ENCODE results near the gene TBL3.

Gene TBL3

GRCh38 chr16:1998360-1998835 lies 26.5 kb downstream of the TBL3 start (continued):
- no peak for TF ChIP-seq ESRRG (CRISPR knock-in tag; IDR thresholded peaks at IDR 0.05)
- TF ChIP-seq ZNF565 (CRISPR knock-in tag; conservative IDR thresholded peaks at IDR 0.05; ENCODE audit: low read depth): no peak

GRCh38 chr16:1998852-1999801 lies 27.3 kb downstream of the TBL3 start:
- ATAC-seq: no peak
- TF ChIP-seq ISL1 (CRISPR knock-in tag; IDR thresholded peaks at IDR 0.05) (no peak), TOX (CRISPR knock-in tag; IDR thresholded peaks at IDR 0.05; ENCODE audit: borderline replicate concordance) (no peak), ARNTL (CRISPR knock-in tag; IDR thresholded peaks at IDR 0.05; ENCODE audit: borderline replicate concordance, low read depth) (no peak), ZC3H10 (CRISPR knock-in tag; IDR thresholded peaks at IDR 0.05) (no peak), OSR1 (CRISPR knock-in tag; IDR thresholded peaks at IDR 0.05) (no peak), BACH2 (CRISPR knock-in tag; IDR thresholded peaks at IDR 0.05; ENCODE audit: borderline replicate concordance) (no peak), ZFP3 (CRISPR knock-in tag; IDR thresholded peaks at IDR 0.05) (no peak)

GRCh38 chr16:1999866-2000514 lies 28.1 kb downstream of the TBL3 start:
- ATAC-seq: no peak
- TF ChIP-seq ARNTL (CRISPR knock-in tag; IDR thresholded peaks at IDR 0.05; ENCODE audit: borderline replicate concordance, low read depth) (no peak), ZNF565 (CRISPR knock-in tag; conservative IDR thresholded peaks at IDR 0.05; ENCODE audit: low read depth) (no peak), ESRRG (CRISPR knock-in tag; IDR thresholded peaks at IDR 0.05) (no peak), ZFP3 (CRISPR knock-in tag; IDR thresholded peaks at IDR 0.05) (no peak), ZFP30 (CRISPR knock-in tag; IDR thresholded peaks at IDR 0.05) (no peak), CREB5 (CRISPR knock-in tag; IDR thresholded peaks at IDR 0.05; ENCODE audit: low read depth) (no peak), ZC3H10 (CRISPR knock-in tag; IDR thresholded peaks at IDR 0.05) (no peak), TOX (CRISPR knock-in tag; IDR thresholded peaks at IDR 0.05; ENCODE audit: borderline replicate concordance) (no peak), TCF4 (CRISPR knock-in tag; IDR thresholded peaks at IDR 0.05; ENCODE audit: borderline replicate concordance) (no peak), GLIS3 (CRISPR knock-in tag; IDR thresholded peaks at IDR 0.05) (no peak), ZNF70 (CRISPR knock-in tag; IDR thresholded peaks at IDR 0.05) (no peak), CSRNP3 (CRISPR knock-in tag; IDR thresholded peaks at IDR 0.05) (no peak), CSDC2 (CRISPR knock-in tag; IDR thresholded peaks at IDR 0.05) (no peak), ISL1 (CRISPR knock-in tag; IDR thresholded peaks at IDR 0.05) (no peak)

- TF ChIP-seq ZFP3 (CRISPR knock-in tag; IDR thresholded peaks at IDR 0.05) (no peak), TOX (CRISPR knock-in tag; IDR thresholded peaks at IDR 0.05; ENCODE audit: borderline replicate concordance) (no peak), CSDC2 (CRISPR knock-in tag; IDR thresholded peaks at IDR 0.05) (no peak), RARB (CRISPR knock-in tag; IDR thresholded peaks at IDR 0.05) (no peak), ARNTL (CRISPR knock-in tag; IDR thresholded peaks at IDR 0.05; ENCODE audit: borderline replicate concordance, low read depth) (no peak), ZC3H10 (CRISPR knock-in tag; IDR thresholded peaks at IDR 0.05) (no peak), ISL1 (CRISPR knock-in tag; IDR thresholded peaks at IDR 0.05) (no peak), POU6F1 (CRISPR knock-in tag; IDR thresholded peaks at IDR 0.05; ENCODE audit: borderline replicate concordance, low read depth) (no peak), ZFP30 (CRISPR knock-in tag; IDR thresholded peaks at IDR 0.05) (no peak), TSHZ2 (CRISPR knock-in tag; IDR thresholded peaks at IDR 0.05) (no peak), OSR1 (CRISPR knock-in tag; IDR thresholded peaks at IDR 0.05) (no peak), TCF4 (CRISPR knock-in tag; IDR thresholded peaks at IDR 0.05; ENCODE audit: borderline replicate concordance) (no peak), GLIS3 (CRISPR knock-in tag; IDR thresholded peaks at IDR 0.05) (no peak), CREB5 (CRISPR knock-in tag; IDR thresholded peaks at IDR 0.05; ENCODE audit: low read depth) (no peak), ZNF8 (CRISPR knock-in tag; IDR thresholded peaks at IDR 0.05) (no peak), SNAI2 (CRISPR knock-in tag; IDR thresholded peaks at IDR 0.05) (no peak), ESRRG (CRISPR knock-in tag; IDR thresholded peaks at IDR 0.05) (no peak)
- no peak for ATAC-seq
Measured at GRCh38 chr16:2001035-2001434, 29.2 kb downstream of the TBL3 start.

All from SK-N-SH treated with all-trans-retinoic acid at 6 μM for 48 hours (cell line).